H1 (cell line): ENCODE data around the gene KIF13A. TPM values are rescaled to one million over a fixed set of nuclear protein-coding genes. Genes with fewer than 3 reads are reported as not detected.

Source experiments
- CTCF ChIA-PET: fragments of 300-600 bp; sonication (Branson Sonifier 250); formaldehyde crosslinking; loops from one replicate; lab custom pipeline; 2021; ENCODE audit not compliant: partially characterized antibody; lab: Charles Lee
- POLR2A ChIA-PET: fragments of 300-600 bp; sonication (Branson Sonifier 250); formaldehyde crosslinking; loops from one replicate; lab custom pipeline; 2021; ENCODE audit warnings: inconsistent platforms; ENCODE audit not compliant: partially characterized antibody; lab: Charles Lee
- DNase-seq, 2 experiments: peaks; one replicate each; pipeline versions ENCODE4 v3.0.0 to v3.0.0-alpha.2; 2010 to 2022; ENCODE audit warnings: low spot score in 2 of 2, low read depth in 1 of 2, mixed read lengths in 1 of 2
- FAIRE-seq: peaks from 2 replicates; lab custom pipeline; 2011; peaks lifted over from hg19 to GRCh38; lab: Jason Lieb, UNC
- H2AFZ ChIP-seq: 2 replicates; pipeline ENCODE4 v1.8.1; 2012; ENCODE audit warnings: low read length, inconsistent platforms
- H2AK5ac ChIP-seq: 2 replicates; pipeline ENCODE4 v1.6.1; 2013; ENCODE audit warnings: low read depth, low read length
- H2BK120ac ChIP-seq: replicated peaks from 2 replicates; pipeline ENCODE3; 2013; ENCODE audit warnings: low read depth, low read length, inconsistent platforms
- H2BK12ac ChIP-seq: 2 replicates; pipeline ENCODE4 v1.6.1; 2013; ENCODE audit warnings: low read depth, low read length
- H2BK15ac ChIP-seq: 2 replicates; pipeline ENCODE4 v1.6.1; 2013; ENCODE audit warnings: low read length
- H2BK20ac ChIP-seq: 2 replicates; pipeline ENCODE4 v1.6.1; 2013; ENCODE audit warnings: low read length
- H2BK5ac ChIP-seq: 2 replicates; pipeline ENCODE4 v1.6.1; 2013; ENCODE audit warnings: low read depth, low read length
- H3K14ac ChIP-seq: 2 replicates; pipeline ENCODE4 v1.6.1; 2013; ENCODE audit warnings: inconsistent platforms; ENCODE audit not compliant: insufficient read length
- H3K18ac ChIP-seq: 2 replicates; pipeline ENCODE4 v1.6.1; 2013; ENCODE audit warnings: low read length; ENCODE audit errors: extremely low read depth
- H3K23ac ChIP-seq: 2 replicates; pipeline ENCODE4 v1.6.1; 2013; ENCODE audit warnings: inconsistent platforms; ENCODE audit not compliant: insufficient read length
- H3K23me2 ChIP-seq: 2 replicates; pipeline ENCODE4 v1.6.1; 2013; ENCODE audit warnings: low read depth, low read length
- H3K27ac ChIP-seq: 2 replicates; pipeline ENCODE4 v1.6.1; 2011; ENCODE audit warnings: low read depth, low read length, inconsistent platforms
- H3K27me3 ChIP-seq, 4 experiments: replicated peaks in 1 of 4; 1 replicate in 1 of 4; 2 replicates in 3 of 4; pipeline versions ENCODE4 v1.6.1 to v1.8.1; 2011 to 2013; ENCODE audit warnings: low read length in 3 of 4, mild to moderate bottlenecking in 3 of 4, inconsistent platforms in 2 of 4, mixed read lengths in 2 of 4, moderate library complexity in 1 of 4; ENCODE audit not compliant: control insufficient read depth in 3 of 4, insufficient read depth in 3 of 4; ENCODE audit errors: extremely low read depth in 1 of 4
- H3K36me3 ChIP-seq, 4 experiments: 2 replicates each; pipeline versions ENCODE4 v1.6.1 to v1.8.1; 2011 to 2013; ENCODE audit warnings: mild to moderate bottlenecking in 4 of 4, low read length in 3 of 4, moderate library complexity in 2 of 4, control low read depth in 1 of 4, inconsistent platforms in 1 of 4; ENCODE audit not compliant: insufficient read depth in 4 of 4, control insufficient read depth in 2 of 4
- H3K4ac ChIP-seq: replicated peaks from 2 replicates; pipeline ENCODE3; 2013; ENCODE audit warnings: low read length, low read depth, mixed read lengths, inconsistent platforms; ENCODE audit not compliant: insufficient read length
- H3K4me1 ChIP-seq, 4 experiments: replicated peaks in 1 of 4; 1 replicate in 1 of 4; 2 replicates in 3 of 4; pipeline versions ENCODE4 v1.6.1 to v1.8.1; 2011 to 2013; ENCODE audit warnings: low read length in 3 of 4, inconsistent platforms in 2 of 4, mixed read lengths in 1 of 4; ENCODE audit not compliant: insufficient read depth in 4 of 4, control insufficient read depth in 3 of 4
- H3K4me2 ChIP-seq, 2 experiments: 2 replicates each; pipeline versions ENCODE4 v1.6.1 to v1.8.1; 2011 to 2013; ENCODE audit warnings: low read depth in 2 of 2, low read length in 2 of 2, control low read depth in 1 of 2, inconsistent platforms in 1 of 2, mild to moderate bottlenecking in 1 of 2; ENCODE audit not compliant: insufficient read depth in 1 of 2
- H3K4me3 ChIP-seq, 4 experiments: fragments of 200-600, 300-600 bp in 1 of 4; sonication (generic), shearing (Covaris generic), sonication (Bioruptor Twin) in 1 of 4; 2 replicates each; pipeline versions ENCODE4 v1.5.1 to v1.8.1; 2011 to 2016; ENCODE audit warnings: low read length in 4 of 4, low read depth in 3 of 4, control low read depth in 2 of 4, inconsistent platforms in 2 of 4, mild to moderate bottlenecking in 2 of 4, mixed read lengths in 1 of 4, moderate library complexity in 1 of 4; ENCODE audit not compliant: insufficient read depth in 2 of 4; ENCODE audit errors: extremely low read depth in 1 of 4
- H3K56ac ChIP-seq: replicated peaks from 2 replicates; pipeline ENCODE3; 2013; ENCODE audit warnings: low read depth, mild to moderate bottlenecking, mixed read lengths, low read length, inconsistent platforms; ENCODE audit not compliant: insufficient read length
- H3K79me1 ChIP-seq: 2 replicates; pipeline ENCODE4 v1.6.1; 2013; ENCODE audit warnings: low read depth, low read length, control low read depth
- H3K79me2 ChIP-seq, 2 experiments: 2 replicates each; pipeline versions ENCODE4 v1.6.1 to v1.8.1; 2012 to 2013; ENCODE audit warnings: low read length in 2 of 2, mild to moderate bottlenecking in 2 of 2, inconsistent platforms in 1 of 2; ENCODE audit not compliant: insufficient read depth in 2 of 2, control insufficient read depth in 1 of 2
- H3K9ac ChIP-seq, 4 experiments: replicated peaks in 1 of 4; 1 replicate in 1 of 4; 2 replicates in 3 of 4; pipeline versions ENCODE4 v1.6.1 to v1.8.1; 2011 to 2013; ENCODE audit warnings: low read depth in 3 of 4, low read length in 3 of 4, control low read depth in 2 of 4, mild to moderate bottlenecking in 2 of 4, moderate library complexity in 2 of 4, inconsistent platforms in 1 of 4; ENCODE audit errors: extremely low read depth in 1 of 4
- H3K9me3 ChIP-seq, 2 experiments: 2 replicates each; pipeline versions ENCODE4 v1.6.1 to v1.8.1; 2012 to 2013; ENCODE audit warnings: mild to moderate bottlenecking in 2 of 2, moderate library complexity in 2 of 2, control low read depth in 1 of 2, inconsistent platforms in 1 of 2, low read depth in 1 of 2, low read length in 1 of 2, mixed read lengths in 1 of 2; ENCODE audit not compliant: insufficient read depth in 2 of 2
- H4K20me1 ChIP-seq, 2 experiments: replicated peaks in 1 of 2; 2 replicates each; pipeline versions ENCODE3 to v1.8.1; 2011 to 2013; ENCODE audit warnings: inconsistent platforms in 2 of 2, low read length in 2 of 2, mild to moderate bottlenecking in 1 of 2; ENCODE audit not compliant: insufficient read depth in 2 of 2, control insufficient read depth in 1 of 2
- H4K5ac ChIP-seq: 2 replicates; pipeline ENCODE4 v1.6.1; 2013; ENCODE audit warnings: low read length, low read depth, mixed read lengths, inconsistent platforms; ENCODE audit not compliant: insufficient read length
- H4K8ac ChIP-seq: 2 replicates; pipeline ENCODE4 v1.8.0; 2013; ENCODE audit warnings: mild to moderate bottlenecking, moderate library complexity, low read length, inconsistent platforms; ENCODE audit not compliant: insufficient read depth; ENCODE audit errors: extremely low read depth
- H4K91ac ChIP-seq: replicated peaks from 2 replicates; pipeline ENCODE3; 2013; ENCODE audit warnings: low read length, mixed read lengths, inconsistent platforms; ENCODE audit not compliant: insufficient read length
- BRCA1 ChIP-seq: IDR thresholded peaks from 2 replicates; pipeline ENCODE4 v1.6.1; 2012; ENCODE audit warnings: low read depth, low read length, improper control_type of control experiment
- CREB1 ChIP-seq: IDR thresholded peaks from 2 replicates; pipeline ENCODE4 v1.6.1; 2012; ENCODE audit warnings: inconsistent platforms
- CTCF ChIP-seq, 3 experiments: IDR thresholded peaks; 1 replicate in 2 of 3; 2 replicates in 1 of 3; pipeline versions ENCODE4 v1.5.1 to v1.6.1; 2011; ENCODE audit warnings: low read length in 3 of 3, mild to moderate bottlenecking in 3 of 3, inconsistent platforms in 2 of 3, low read depth in 1 of 3, moderate library complexity in 1 of 3; ENCODE audit not compliant: insufficient read depth in 1 of 3; ENCODE audit errors: control extremely low read depth in 1 of 3
- E2F6 ChIP-seq: IDR thresholded peaks from 2 replicates; pipeline ENCODE4 v1.6.1; 2012; ENCODE audit warnings: inconsistent platforms
- GTF2F1 ChIP-seq: IDR thresholded peaks from 2 replicates; pipeline ENCODE4 v1.6.1; 2012; ENCODE audit warnings: low read depth, low read length, improper control_type of control experiment, borderline replicate concordance
- MAFK ChIP-seq: IDR thresholded peaks from 2 replicates; pipeline ENCODE4 v1.6.1; 2012; ENCODE audit warnings: low read depth, mild to moderate bottlenecking, improper control_type of control experiment, low read length
- SAP30 ChIP-seq: fragments of 300-600 bp; sonication (generic); IDR thresholded peaks from 2 replicates; pipeline ENCODE4 v1.7.1; 2012; ENCODE audit warnings: low read length, moderate library complexity, mild to moderate bottlenecking, inconsistent platforms; ENCODE audit not compliant: insufficient read depth, insufficient replicate concordance
- SP1 ChIP-seq: IDR thresholded peaks from 2 replicates; pipeline ENCODE4 v1.6.1; 2011; ENCODE audit warnings: low read depth, low read length
- SP2 ChIP-seq: IDR thresholded peaks from 2 replicates; pipeline ENCODE4 v1.6.1; 2012; ENCODE audit warnings: mild to moderate bottlenecking, low read length, inconsistent platforms
- ZNF274 ChIP-seq: IDR thresholded peaks from 2 replicates; pipeline ENCODE4 v1.7.0; 2012; ENCODE audit warnings: low read length, borderline replicate concordance; ENCODE audit errors: extremely low read depth
- WGBS, 2 experiments: shearing (Covaris generic) in 1 of 2; methylation state at CpG; one replicate each; pipeline versions ENCODE4 v1.1.6 to v1.1.7; 2013 to 2015; ENCODE audit warnings: low lambda C conversion rate in 2 of 2, mixed read lengths in 2 of 2, inconsistent platforms in 1 of 2, low coverage in 1 of 2, missing lambda C conversion rate in 1 of 2; ENCODE audit not compliant: insufficient replicate concordance in 2 of 2, insufficient coverage in 1 of 2, insufficient read length in 1 of 2; ENCODE audit errors: extremely low coverage in 1 of 2, missing lambda C conversion rate in 1 of 2; 5-methylcytosine and 5-hydroxymethylcytosine counted together
- polyA plus RNA-seq, 7 experiments: library from polyadenylated mRNA; depleted of rRNA in 3 of 7; stranded (reverse) in 5 of 7; unstranded in 2 of 7; fragments of >200 nt in 5 of 7; fragments of 200-250 nt in 2 of 7; gene quantifications; 1 replicate in 5 of 7; 2 replicates in 1 of 7; 4 replicates in 1 of 7; pipeline versions ENCODE4 v1.2.1 to v1.2.3, GENCODE V29; 2011 to 2013; ENCODE audit warnings: missing spikeins in 2 of 7, mixed read lengths in 2 of 7
- total RNA-seq: library from RNA; stranded (reverse); fragmentation: NEBNext Ultra II Directional; extraction: Animal tissue kit (Norgen Biotek cat#: 25700); gene quantifications from 2 replicates; pipeline ENCODE4 v1.2.1, GENCODE V29; 2021
- TF ChIP-seq, protein P1 (sequence below): IDR thresholded peaks from 2 replicates; pipeline ENCODE4 v1.6.1; 2012; ENCODE audit warnings: inconsistent platforms

The KIF13A gene
- total and polyA plus RNA-seq, 2 of the 8 experiments (the other 6 are each of a cell fraction or from before 2014, with no cell fraction given) = 14.7 to 40.8 TPM

DNA sequence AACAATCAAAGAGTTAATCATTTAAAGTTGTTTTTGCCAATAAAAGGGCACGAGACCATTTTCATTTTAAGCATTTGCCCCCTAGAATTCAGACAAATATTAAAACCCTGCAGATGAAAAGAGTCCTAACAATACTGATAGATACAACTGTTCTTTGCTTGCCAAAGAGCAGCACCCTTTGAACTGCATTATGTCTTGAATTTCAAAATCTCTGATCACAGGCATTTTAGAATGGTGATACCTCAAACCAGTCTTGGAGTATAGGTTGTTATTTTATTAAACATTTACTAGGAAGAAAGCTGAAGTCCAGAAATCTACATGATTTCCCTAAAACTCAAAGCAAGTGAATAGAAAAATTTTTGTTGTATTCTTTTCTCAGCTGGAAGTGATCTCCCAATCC is 108.7 kb downstream of the KIF13A start:
- no peaks in the 10 kb centered on the region for H3K79me2 ChIP-seq
- H3K18ac ChIP-seq = no peak overlapping the region
- no peak overlapping the region for H3K23ac ChIP-seq
- no peak overlapping the region for H3K4me3 ChIP-seq
- H3K14ac ChIP-seq = no peak overlapping the region
- H3K56ac ChIP-seq = no peak overlapping the region
- H3K23me2 ChIP-seq = no peaks in the 10 kb centered on the region
- no peaks in the 10 kb centered on the region for H3K36me3 ChIP-seq
- ChIA-PET CTCF (interaction anchor here (0.7 kb wide), 1 partner anchor 217 kb away, joined by 3 read pairs; no protein-coding TSS in a partner anchor), POLR2A (interaction anchor here (0.7 kb wide), 1 partner anchor 19 kb away, joined by 4 read pairs; no protein-coding TSS in a partner anchor)
- no peaks in the 10 kb centered on the region for H3K9me3 ChIP-seq
- peaks cover 0 to 2% (median 0%) of the 10 kb centered on the region in 4 experiments; a peak in 2 of 7 replicates for H3K4me1 ChIP-seq
- no peak for FAIRE-seq
- 87% methylated on average over 1 of the region's 1 CpG; no CpG with 5 or more reads in 1 of the 2 experiments for WGBS, 2 experiments
- no peaks in the 10 kb centered on the region for H4K20me1 ChIP-seq
- no peak overlapping the region for H4K91ac ChIP-seq
- H2BK20ac ChIP-seq = no peak overlapping the region
- H3K27ac ChIP-seq = no peak overlapping the region
- no peak for DNase-seq
- H2BK5ac ChIP-seq = no peak overlapping the region
- H4K8ac ChIP-seq = no peak overlapping the region
- H3K9ac ChIP-seq = no peak overlapping the region
- H2AK5ac ChIP-seq = no peak overlapping the region
- H2BK15ac ChIP-seq = no peak overlapping the region
- no peak overlapping the region for H3K4ac ChIP-seq
- H3K27me3 ChIP-seq = no peaks in the 10 kb centered on the region
- no peak overlapping the region for H3K4me2 ChIP-seq
- H4K5ac ChIP-seq = no peak overlapping the region
- H2BK12ac ChIP-seq = no peak overlapping the region
- H3K79me1 ChIP-seq = no peaks in the 10 kb centered on the region; the same call in 1 of the 2 replicates
- H2AFZ ChIP-seq = no peak overlapping the region
- H2BK120ac ChIP-seq = no peak overlapping the region
- TF ChIP-seq GTF2F1 (no peak), CTCF (IDR thresholded peaks at IDR 0.05; ENCODE audit: control extremely low read depth in 1 of 3, insufficient read depth in 1 of 3, low read depth in 1 of 3, low read length in 3 of 3) (no peak), SAP30 (no peak), MAFK (no peak), E2F6 (no peak), CREB1 (no peak), BRCA1 (no peak), ZNF274 (no peak), SP1 (no peak), SP2 (no peak)
- TF ChIP-seq, protein P1, sequence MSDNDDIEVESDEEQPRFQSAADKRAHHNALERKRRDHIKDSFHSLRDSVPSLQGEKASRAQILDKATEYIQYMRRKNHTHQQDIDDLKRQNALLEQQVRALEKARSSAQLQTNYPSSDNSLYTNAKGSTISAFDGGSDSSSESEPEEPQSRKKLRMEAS = no peak
